Measurements from ENCODE around the gene GFRA4.

- TF ChIP-seq CTCF (conservative IDR thresholded peaks at IDR 0.05; ENCODE audit: low read length) (no peak), EZH2phosphoT487 (IDR thresholded peaks at IDR 0.05; ENCODE audit: borderline replicate concordance) (no peak)
Observed at GRCh38 chr20:3631534-3631933, 31.7 kb downstream of the GFRA4 start.

Measured in Loucy (cell line).